ENCODE measurements around the gene ARPC3. TPM values are rescaled to one million over a fixed set of nuclear protein-coding genes. Genes with fewer than 3 reads are reported as not detected.

Gene ARPC3
- total RNA-seq, 6 experiments from 2014 or later, result 65.4 to 291 (median 101) TPM

DNA sequence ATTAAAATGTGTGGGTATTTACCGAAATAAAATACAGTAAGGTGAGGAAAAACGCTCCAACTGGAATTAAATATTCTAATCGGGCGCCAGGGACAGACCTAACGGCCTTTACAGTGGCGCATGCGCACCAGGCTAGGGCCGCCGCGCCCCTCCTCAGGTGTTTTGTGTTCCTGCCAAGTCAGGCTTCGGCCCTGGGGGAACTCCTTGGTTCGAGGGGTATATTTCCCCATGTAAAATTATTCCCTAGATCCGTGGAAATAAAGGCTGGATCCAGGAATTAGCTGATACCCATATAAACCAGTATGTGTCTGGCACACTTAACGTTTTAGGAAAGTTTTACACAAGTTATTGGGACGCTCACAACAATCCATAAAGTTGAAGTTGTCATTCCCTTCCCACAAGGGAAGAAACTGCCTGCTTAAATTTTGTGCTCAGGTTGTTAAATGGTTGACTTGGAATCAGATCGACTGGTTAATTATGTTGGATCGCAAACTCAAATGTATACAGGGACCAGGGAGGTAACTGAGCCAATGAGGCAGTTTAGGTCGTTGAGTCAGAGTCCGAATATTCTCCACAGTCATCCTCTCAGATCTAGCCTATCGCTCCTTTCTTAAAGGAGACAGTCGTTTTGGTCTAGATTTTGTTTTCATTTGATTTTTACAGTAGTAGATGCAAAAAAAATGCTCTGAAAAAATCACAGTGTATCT is 46.0 kb downstream of the ARPC3 start:
- ATAC-seq (peak; percentile 76 to 89 (median 82)), DNase-seq (peak; percentile 71 to 77 (median 72))
- peak overlapping the region; percentile 93 to 100 (median 98) for H3K4me3 ChIP-seq
- no peaks in the 10 kb centered on the region for H3K36me3 ChIP-seq
- H3K9me3 ChIP-seq, result no peaks in the 10 kb centered on the region
- intact Hi-C loops (cut with DNase I), result no loop called here
- H3K4me1 ChIP-seq, result peaks cover 0 to 10% (median 4%) of the 10 kb centered on the region in 4 donors
- TF ChIP-seq, protein P1, sequence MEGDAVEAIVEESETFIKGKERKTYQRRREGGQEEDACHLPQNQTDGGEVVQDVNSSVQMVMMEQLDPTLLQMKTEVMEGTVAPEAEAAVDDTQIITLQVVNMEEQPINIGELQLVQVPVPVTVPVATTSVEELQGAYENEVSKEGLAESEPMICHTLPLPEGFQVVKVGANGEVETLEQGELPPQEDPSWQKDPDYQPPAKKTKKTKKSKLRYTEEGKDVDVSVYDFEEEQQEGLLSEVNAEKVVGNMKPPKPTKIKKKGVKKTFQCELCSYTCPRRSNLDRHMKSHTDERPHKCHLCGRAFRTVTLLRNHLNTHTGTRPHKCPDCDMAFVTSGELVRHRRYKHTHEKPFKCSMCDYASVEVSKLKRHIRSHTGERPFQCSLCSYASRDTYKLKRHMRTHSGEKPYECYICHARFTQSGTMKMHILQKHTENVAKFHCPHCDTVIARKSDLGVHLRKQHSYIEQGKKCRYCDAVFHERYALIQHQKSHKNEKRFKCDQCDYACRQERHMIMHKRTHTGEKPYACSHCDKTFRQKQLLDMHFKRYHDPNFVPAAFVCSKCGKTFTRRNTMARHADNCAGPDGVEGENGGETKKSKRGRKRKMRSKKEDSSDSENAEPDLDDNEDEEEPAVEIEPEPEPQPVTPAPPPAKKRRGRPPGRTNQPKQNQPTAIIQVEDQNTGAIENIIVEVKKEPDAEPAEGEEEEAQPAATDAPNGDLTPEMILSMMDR (IDR thresholded peaks at IDR 0.05), result peak in 1 of 4 donors; percentile 10
- no peak for TF ChIP-seq POLR2A (IDR thresholded peaks at IDR 0.05)
- H3K27ac ChIP-seq, result peak overlapping the region; percentile 93 to 98 (median 94)
- 26% methylated on average over 19 of the region's 21 CpGs for WGBS (ENCODE audit: insufficient coverage, low coverage, low lambda C conversion rate, missing lambda C conversion rate)
- H3K27me3 ChIP-seq, result no peaks in the 10 kb centered on the region

GRCh38 chr12:110403146-110403975 is 46.8 kb downstream of the ARPC3 start, which contains the start of gene ANAPC7:
Gene ANAPC7, minus strand, starts transcription at chr12:110403708. Its CDS starts 81 bp downstream, at chr12:110403627.
- DNase-seq, result peak; percentile 89 to 92 (median 92)
- intact Hi-C loops (cut with DNase I), result no loop called here
- H3K4me1 ChIP-seq, result peaks cover 0 to 10% (median 4%) of the 10 kb centered on the region in 4 donors
- no peaks in the 10 kb centered on the region for H3K36me3 ChIP-seq
- 0% methylated on average over 18 of the region's 62 CpGs for WGBS (ENCODE audit: insufficient coverage, low coverage, low lambda C conversion rate, missing lambda C conversion rate)
- peak; percentile 48 for TF ChIP-seq POLR2A (IDR thresholded peaks at IDR 0.05)
- TF ChIP-seq, protein P1 (IDR thresholded peaks at IDR 0.05), result no peak
- no peaks in the 10 kb centered on the region for H3K27me3 ChIP-seq
- peak; percentile 97 to 99 (median 98) for ATAC-seq
- peak within 1 kb of the TSS; percentile 93 to 100 (median 98) for H3K4me3 ChIP-seq
- no peaks in the 10 kb centered on the region for H3K9me3 ChIP-seq
- peak within 1 kb of the TSS; percentile 93 to 98 (median 94) for H3K27ac ChIP-seq

Small RNA genes within 50 kb of the gene (small RNA-seq; reads per million reads assigned to genes)
- 0 reads per million in 2 experiments for gene RF00278

Other genes starting within 250 kb of the ARPC3 start
- 100 to 1,000 TPM in 4 of 6 experiments, 10 to 100 TPM in 2; 95.6 to 155 (median 113) TPM for gene ATP2A2, start 169.1 kb downstream of the ARPC3 start, total RNA-seq
- 10 to 100 TPM; 14.6 to 22.8 (median 18.0) TPM for gene ANAPC7, start 46.6 kb downstream of the ARPC3 start, total RNA-seq
- gene GPN3, start 17.9 kb upstream of the ARPC3 start, total RNA-seq, result 10 to 100 TPM in 5 of 6 experiments, 1 to 10 TPM in 1; 8.0 to 20.7 (median 13.9) TPM
- gene FAM216A, start 18.5 kb upstream of the ARPC3 start, total RNA-seq, result 1 to 10 TPM; 1.1 to 9.9 (median 3.1) TPM
- 10 to 100 TPM; 37.9 to 61.2 (median 51.1) TPM for gene VPS29, start 51.8 kb upstream of the ARPC3 start, total RNA-seq
- gene RAD9B, start 52.0 kb upstream of the ARPC3 start, total RNA-seq, result under 1 TPM in 5 of 6 experiments, not detected in 1; 0.37 to 0.58 (median 0.51) TPM
- gene PPTC7, start 133.0 kb upstream of the ARPC3 start, total RNA-seq, result 10 to 100 TPM in 5 of 6 experiments, 1 to 10 TPM in 1; 6.3 to 15.0 (median 11.5) TPM
- 10 to 100 TPM in 4 of 6 experiments, 1 to 10 TPM in 2; 9.6 to 17.0 (median 10.8) TPM for gene TCTN1, start 163.8 kb upstream of the ARPC3 start, total RNA-seq
- gene HVCN1, start 238.8 kb upstream of the ARPC3 start, total RNA-seq, result 1 to 10 TPM in 5 of 6 experiments, under 1 TPM in 1; 0.55 to 2.4 (median 1.6) TPM